Measurements from ENCODE around the gene SIRT6. TPM values are rescaled to one million over a fixed set of nuclear protein-coding genes. Genes with fewer than 3 reads are reported as not detected.

The SIRT6 gene
- total and polyA plus RNA-seq, 2 donors (not counting 3 experiments of a cell fraction or from before 2014, with no cell fraction given) = 26.9 to 36.6 TPM

- ChIA-PET CTCF (no interaction called here), POLR2A (no interaction called here)
- no TSS peak for BruUV-seq (replicated peaks)
- no peaks in the 10 kb centered on the region for H3K9me1 ChIP-seq (replicated peaks; ENCODE audit: control insufficient read depth, extremely low read depth, insufficient read depth, low read length)
- H2AFZ ChIP-seq (ENCODE audit: low read depth, low read length) = no peak overlapping the region
- no peak for TF ChIP-seq EZH2 (IDR thresholded peaks at IDR 0.05; ENCODE audit: borderline replicate concordance, low read depth, low read length, severe bottlenecking)
- no peak for TF ChIP-seq CTCF (IDR thresholded peaks at IDR 0.05; ENCODE audit: extremely low read depth in 1 of 2, insufficient read depth in 1 of 2, low read depth in 1 of 2, low read length in 2 of 2)
- no peak for TF ChIP-seq POLR2A (IDR thresholded peaks at IDR 0.05; ENCODE audit: low read depth, low read length)
- TF ChIP-seq MAX (IDR thresholded peaks at IDR 0.05; ENCODE audit: insufficient read depth, insufficient read length) = no peak
- TF ChIP-seq POLR2AphosphoS5 (IDR thresholded peaks at IDR 0.05; ENCODE audit: insufficient read depth, low read depth, low read length) = no peak
- TF ChIP-seq FOS (IDR thresholded peaks at IDR 0.05; ENCODE audit: borderline replicate concordance, insufficient read depth, low read length) = no peak
- TF ChIP-seq MYC (IDR thresholded peaks at IDR 0.05; ENCODE audit: low read depth, low read length) = no peak
- TF ChIP-seq GATA2 (IDR thresholded peaks at IDR 0.05; ENCODE audit: insufficient read depth, insufficient read length, low read depth, low read length) = no peak
- TF ChIP-seq JUN (IDR thresholded peaks at IDR 0.05; ENCODE audit: borderline replicate concordance, insufficient read depth, insufficient read length, low read depth) = no peak
- H3K36me3 ChIP-seq (ENCODE audit: control insufficient read depth in 2 of 2, extremely low read depth in 1 of 2, insufficient read depth in 2 of 2, low read length in 2 of 2) = no peaks in the 10 kb centered on the region
- H3K4me1 ChIP-seq (ENCODE audit: control insufficient read depth, extremely low read depth, insufficient read depth, low read length) = no peaks in the 10 kb centered on the region
- no peak overlapping the region for H3K4me2 ChIP-seq (ENCODE audit: insufficient read depth, low read length)
- DNase-seq (ENCODE audit: low read depth, low spot score) (no peak), FAIRE-seq (no peak)
- no peak overlapping the region for H3K27ac ChIP-seq (ENCODE audit: insufficient read depth, low read depth, low read length)
- no peaks in the 10 kb centered on the region for H3K9me3 ChIP-seq (replicated peaks; ENCODE audit: control insufficient read depth, insufficient read depth, low read length)
- H4K20me1 ChIP-seq (replicated peaks; ENCODE audit: control insufficient read depth, extremely low read depth, insufficient read depth, low read length) = no peaks in the 10 kb centered on the region
- no peak overlapping the region for H3K4me3 ChIP-seq (replicated peaks in 1 of 3; ENCODE audit: insufficient read depth in 1 of 3, low read depth in 1 of 3, low read length in 3 of 3)
- dilution Hi-C loops (cut with MboI; ENCODE audit: extremely low pct_ligation_motif_present, low sequenced_read_pairs) = no loop called here
- no peaks in the 10 kb centered on the region for H3K79me2 ChIP-seq (ENCODE audit: control insufficient read depth, insufficient read depth, low read length)
- H3K9ac ChIP-seq (replicated peaks; ENCODE audit: extremely low read depth, insufficient read depth, low read length) = no peak overlapping the region
- H3K27me3 ChIP-seq (ENCODE audit: control insufficient read depth in 2 of 2, insufficient read depth in 2 of 2, low read length in 2 of 2) = peaks cover 0 to 5% of the 10 kb centered on the region in 2 experiments
- intact Hi-C loops (cut with micrococcal nuclease) = no loop called here
These were observed 45.4 kb upstream of the SIRT6 start for GRCh38 chr19:4227771-4228170.

Measured in endothelial cell of umbilical vein (primary cell).